GM12878 (cell line): ENCODE measurements around the gene ADCY1. TPM values are rescaled to one million over a fixed set of nuclear protein-coding genes. Genes with fewer than 3 reads are reported as not detected.

Experiments
- BCLAF1 ChIP-seq: fragments of 450-650 bp; IDR thresholded peaks from 2 replicates; pipeline ENCODE4 v1.6.1; 2017; ENCODE audit warnings: antibody characterized with exemption, mild to moderate bottlenecking, moderate library complexity
- CEBPZ ChIP-seq: fragments of 150-350 bp; IDR thresholded peaks from 2 replicates; pipeline ENCODE4 v1.6.1; 2016; ENCODE audit warnings: low read depth, low read length
- CHD1 ChIP-seq: IDR thresholded peaks from 2 replicates; pipeline ENCODE4 v1.6.1; 2012; ENCODE audit warnings: low read depth, low read length, improper control_type of control experiment
- ETV6 ChIP-seq, 2 experiments: fragments of 450-650 bp in 1 of 2; IDR thresholded peaks in 1 of 2; conservative IDR thresholded peaks in 1 of 2; 2 replicates each; pipeline ENCODE4 v1.6.1; 2014; ENCODE audit warnings: antibody characterized with exemption in 1 of 2, borderline replicate concordance in 1 of 2, low read depth in 1 of 2, mild to moderate bottlenecking in 1 of 2, moderate library complexity in 1 of 2
- PAX5 ChIP-seq: IDR thresholded peaks from 2 replicates; pipeline ENCODE4 v1.6.1; 2011; ENCODE audit warnings: low read depth, low read length, borderline replicate concordance
- PML ChIP-seq: IDR thresholded peaks from 2 replicates; pipeline ENCODE4 v1.6.1; 2012; ENCODE audit warnings: low read length, inconsistent platforms
- SREBF2 ChIP-seq: IDR thresholded peaks from 2 replicates; pipeline ENCODE4 v1.6.1; 2012; ENCODE audit warnings: mild to moderate bottlenecking, low read length
- TCF3 ChIP-seq: IDR thresholded peaks from 2 replicates; pipeline ENCODE4 v1.6.1; 2012; ENCODE audit warnings: low read depth, mild to moderate bottlenecking, low read length, borderline replicate concordance; ENCODE audit not compliant: insufficient read depth
- ZNF592 ChIP-seq: fragments of 450-650 bp; IDR thresholded peaks from 2 replicates; pipeline ENCODE4 v1.6.1; 2017; ENCODE audit warnings: mild to moderate bottlenecking, moderate library complexity
- polyA plus RNA-seq, 11 experiments: library from polyadenylated mRNA; depleted of rRNA in 4 of 11; unstranded in 6 of 11; stranded (reverse) in 5 of 11; fragments of >200 nt; fragmentation: Nextera tagmentation in 4 of 11; fragmentation: Illumina TruSeq in 1 of 11; extraction: Ambion mirVana in 4 of 11; extraction: Trizol in 1 of 11; gene quantifications; 1 replicate in 1 of 11; 2 replicates in 10 of 11; pipeline versions ENCODE4 v1.2.1 to v1.2.3, GENCODE V29; 2011 to 2016; ENCODE audit warnings: inconsistent platforms in 2 of 11, missing spikeins in 2 of 11, low read depth in 1 of 11
- total RNA-seq, 4 experiments: library from RNA; depleted of rRNA in 3 of 4; stranded (reverse); fragments of >200 nt in 3 of 4; fragmentation: Illumina TruSeq in 1 of 4; extraction: Trizol in 1 of 4; gene quantifications; 2 replicates each; pipeline versions ENCODE4 v1.2.1 to v1.2.3, GENCODE V29; 2013 to 2021

Gene ADCY1
- total and polyA plus RNA-seq, 10 of the 15 experiments (the other 5 are each of a cell fraction or from before 2014, with no cell fraction given) = 0.13 to 1.4 (median 0.45) TPM; not detected in 1

- TF ChIP-seq ZNF592 = no peak
- no peak for TF ChIP-seq CHD1
- TF ChIP-seq ETV6 (conservative IDR thresholded peaks at IDR 0.05 in 1 of 2, IDR thresholded peaks at IDR 0.05 in 1 of 2; ENCODE audit: borderline replicate concordance in 1 of 2, low read depth in 1 of 2) = no peak
- no peak for TF ChIP-seq PAX5
- no peak for TF ChIP-seq TCF3
- no peak for TF ChIP-seq BCLAF1
- TF ChIP-seq CEBPZ = no peak
- no peak for TF ChIP-seq SREBF2
- no peak for TF ChIP-seq PML
These were observed 137.0 kb downstream of the ADCY1 start (continued) for GRCh38 chr7:45711161-45711490.
